KOPT-K1 (cell line): ENCODE results near the gene CLEC17A.
"Not testable (repeated sequence)": the region's sequence is repeated elsewhere in the genome, so short reads cannot be mapped to it uniquely, and the experiment has no call there.

ENCODE experiments used
- H3K27ac ChIP-seq: fragments of 200-600 bp; sonication (generic); 2 replicates; pipeline ENCODE4 v1.5.1; 2016; ENCODE audit warnings: antibody characterized with exemption, mild to moderate bottlenecking, low read depth, low read length; ENCODE audit not compliant: poor library complexity, severe bottlenecking
- H3K36me3 ChIP-seq: fragments of 200-600 bp; sonication (generic); 2 replicates; pipeline ENCODE4 v1.5.1; 2017; ENCODE audit warnings: antibody characterized with exemption, mild to moderate bottlenecking, low read length, moderate library complexity; ENCODE audit not compliant: insufficient read depth
- H3K9me3 ChIP-seq: fragments of 200-600 bp; sonication (generic); 2 replicates; pipeline ENCODE4 v1.5.1; 2017; ENCODE audit warnings: antibody characterized with exemption, low read length, mild to moderate bottlenecking; ENCODE audit not compliant: insufficient read depth, poor library complexity, severe bottlenecking

Gene CLEC17A

DNA sequence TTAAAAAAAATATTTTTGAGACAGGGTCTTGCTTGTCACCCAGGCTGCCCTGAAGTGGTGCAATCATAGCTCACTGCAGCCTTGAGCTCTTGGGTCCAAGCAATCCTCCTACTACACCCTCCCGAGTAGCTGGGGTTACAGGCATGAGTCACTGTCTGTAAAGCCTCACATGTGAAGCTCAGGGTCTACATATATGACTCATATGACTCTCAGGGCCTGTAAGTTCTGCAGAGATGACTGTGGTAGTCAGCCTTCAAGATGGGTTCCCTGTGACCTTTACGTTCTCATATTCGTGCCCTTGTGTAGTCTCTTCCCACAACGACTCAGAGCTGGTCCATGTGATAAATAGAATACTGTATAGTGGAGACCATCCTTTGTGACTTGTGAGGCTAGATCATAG lies 6.5 kb downstream of the CLEC17A start:
- not testable (repeated sequence) for H3K9me3 ChIP-seq, H3K27ac ChIP-seq, H3K36me3 ChIP-seq

DNA sequence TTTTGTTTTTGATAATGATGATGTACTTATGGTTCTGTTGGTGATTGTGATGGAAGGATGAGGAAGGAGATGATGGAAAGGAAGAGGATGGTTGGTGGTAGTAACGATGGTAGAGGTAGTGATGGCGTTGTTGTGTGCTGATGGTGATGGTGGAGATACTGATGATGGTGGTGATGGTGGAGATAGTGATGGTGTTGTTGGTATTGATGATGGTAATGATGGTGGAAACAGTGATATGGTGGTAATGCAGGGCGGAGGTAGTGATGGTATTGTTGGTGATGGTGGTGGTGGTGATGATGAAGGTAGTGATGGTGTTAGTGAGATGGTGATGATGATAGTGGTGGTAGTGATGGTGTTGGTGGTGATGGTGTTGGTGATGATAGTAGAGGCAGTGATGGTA lies 12.7 kb downstream of the CLEC17A start:
- Histone ChIP-seq H3K27ac (no peak overlapping the region), H3K9me3 (no peaks in the 10 kb centered on the region), H3K36me3 (no peaks in the 10 kb centered on the region)

DNA sequence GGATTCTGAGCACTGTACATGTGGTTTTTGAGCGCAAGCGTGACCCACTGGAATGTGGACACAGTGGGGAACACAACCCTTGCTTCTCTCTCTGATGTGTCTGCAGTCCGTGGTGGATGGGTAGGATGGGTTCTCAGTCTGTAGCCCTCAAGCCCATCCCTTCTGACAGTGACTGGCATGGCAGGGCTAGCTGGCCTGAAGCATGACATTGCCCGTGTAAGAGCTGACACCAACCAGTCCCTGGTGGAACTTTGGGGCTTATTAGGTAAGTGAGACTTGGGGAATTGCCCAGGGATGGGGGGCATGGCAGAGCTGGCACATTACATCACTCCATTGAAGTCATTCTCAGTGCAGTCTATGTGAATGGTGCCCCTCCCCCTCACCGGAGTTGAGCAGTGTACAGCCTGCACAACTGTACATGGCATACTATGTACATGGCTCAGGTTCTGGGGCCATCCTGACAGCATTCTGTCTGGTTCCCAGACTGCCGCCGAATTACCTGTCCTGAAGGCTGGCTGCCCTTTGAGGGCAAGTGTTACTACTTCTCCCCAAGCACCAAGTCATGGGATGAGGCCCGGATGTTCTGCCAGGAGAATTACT lies 16.8 kb downstream of the CLEC17A start:
- Histone ChIP-seq H3K36me3 (no peaks in the 10 kb centered on the region), H3K27ac (no peak overlapping the region), H3K9me3 (no peaks in the 10 kb centered on the region)

DNA sequence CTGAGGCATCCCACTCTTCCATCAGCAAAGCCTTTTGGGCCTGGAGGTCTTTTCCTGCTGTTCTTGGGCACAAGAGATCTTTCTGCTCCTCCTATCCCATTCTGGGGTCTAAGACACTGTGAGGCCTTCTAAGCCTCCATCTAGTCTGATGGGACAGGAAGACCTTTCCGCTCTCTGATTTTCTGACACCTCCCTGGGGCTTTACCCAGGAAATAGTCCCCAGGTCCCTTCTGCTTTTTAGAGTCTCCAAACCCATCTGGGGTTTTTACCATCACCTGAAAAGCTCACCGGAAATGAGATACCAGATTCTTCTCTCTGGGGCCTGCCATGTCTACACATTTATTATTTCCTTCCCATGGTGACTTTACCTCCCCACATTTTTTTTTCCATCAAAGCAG lies 21.1 kb downstream of the CLEC17A start:
- H3K36me3 ChIP-seq, result no peaks in the 10 kb centered on the region
- no peak overlapping the region for H3K27ac ChIP-seq
- H3K9me3 ChIP-seq, result no peaks in the 10 kb centered on the region

DNA sequence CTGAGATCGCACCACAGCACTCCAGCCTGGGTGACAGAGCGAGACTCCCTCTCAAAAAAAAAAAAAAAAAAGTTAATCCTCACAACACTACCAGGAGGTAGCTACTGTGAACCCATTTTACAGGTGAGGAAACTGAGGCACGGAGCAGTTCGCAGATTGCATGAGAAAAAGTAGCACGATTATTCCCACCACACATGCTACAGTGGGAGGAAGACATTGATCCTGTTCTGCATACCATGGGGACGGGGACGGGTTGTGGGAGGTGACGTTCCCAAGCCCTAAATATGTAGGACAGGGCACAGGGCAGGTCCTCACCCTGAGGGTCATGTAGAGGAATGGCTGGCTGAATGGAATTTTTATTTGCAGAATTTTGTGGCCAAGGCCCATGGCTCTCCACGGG lies 23.7 kb downstream of the CLEC17A start:
- H3K36me3 ChIP-seq, result no peaks in the 10 kb centered on the region
- H3K27ac ChIP-seq, result no peak overlapping the region
- no peaks in the 10 kb centered on the region for H3K9me3 ChIP-seq

DNA sequence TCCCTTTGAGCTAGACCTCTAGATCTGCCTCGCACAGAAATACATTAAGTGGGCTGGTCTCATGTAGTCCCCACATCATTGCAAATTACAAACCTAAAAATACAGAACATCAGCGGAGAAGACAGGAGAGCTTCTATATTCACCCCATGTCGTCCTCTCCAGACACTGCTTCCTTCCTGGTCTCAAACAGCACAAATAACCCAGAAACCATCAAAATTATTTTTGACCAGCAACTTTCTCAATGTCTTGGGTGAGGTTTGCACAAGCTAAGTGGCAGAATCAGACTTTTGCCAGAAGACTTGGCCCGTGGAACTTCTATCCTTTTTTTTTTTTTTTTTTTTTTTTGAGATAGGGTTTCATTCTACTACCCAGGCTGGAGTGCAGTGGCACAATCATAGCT lies 28.2 kb downstream of the CLEC17A start:
- no peaks in the 10 kb centered on the region for H3K9me3 ChIP-seq
- H3K36me3 ChIP-seq, result no peaks in the 10 kb centered on the region
- no peak overlapping the region for H3K27ac ChIP-seq

DNA sequence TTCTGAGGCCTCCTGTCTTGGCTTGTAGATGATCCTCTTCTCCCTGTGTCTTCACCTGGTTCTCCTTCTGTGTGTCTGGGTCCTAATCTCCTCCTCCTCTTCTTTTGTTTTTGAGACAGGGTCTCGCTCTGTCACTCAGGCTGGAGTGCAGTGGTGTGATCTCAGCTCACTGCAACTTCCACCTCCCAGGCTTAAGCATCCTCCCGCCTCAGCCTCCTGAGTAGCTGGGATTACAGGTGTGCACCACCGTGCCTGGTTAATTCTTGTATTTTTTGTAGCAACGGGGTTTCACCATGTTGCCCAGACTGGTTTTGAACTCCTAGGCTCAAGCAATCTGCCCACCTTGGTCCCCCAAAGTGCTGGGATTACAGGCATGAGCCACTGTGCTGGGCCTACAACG lies 29.4 kb downstream of the CLEC17A start:
- H3K27ac ChIP-seq, H3K36me3 ChIP-seq, H3K9me3 ChIP-seq: not testable (repeated sequence)

DNA sequence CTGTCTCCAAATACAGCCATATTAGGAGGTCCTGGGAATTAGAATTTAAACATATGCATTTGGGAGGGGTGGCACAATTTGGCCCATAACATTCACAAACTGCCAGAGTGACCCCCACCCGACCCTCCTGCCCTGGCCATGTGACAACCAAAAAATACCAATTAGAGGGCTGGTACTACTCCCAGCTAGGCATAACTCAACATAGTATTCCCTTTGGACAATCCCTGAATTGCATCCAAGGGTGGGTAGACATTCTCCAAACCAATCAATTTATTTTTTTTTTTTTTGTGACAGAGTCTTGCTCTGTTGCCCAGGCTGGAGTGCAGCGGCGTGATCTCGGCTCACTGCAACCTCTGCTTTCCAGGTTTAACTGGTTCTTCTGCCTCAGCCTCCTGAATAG lies 29.8 kb downstream of the CLEC17A start:
- no peaks in the 10 kb centered on the region for H3K36me3 ChIP-seq
- H3K9me3 ChIP-seq, result no peaks in the 10 kb centered on the region
- no peak overlapping the region for H3K27ac ChIP-seq

DNA sequence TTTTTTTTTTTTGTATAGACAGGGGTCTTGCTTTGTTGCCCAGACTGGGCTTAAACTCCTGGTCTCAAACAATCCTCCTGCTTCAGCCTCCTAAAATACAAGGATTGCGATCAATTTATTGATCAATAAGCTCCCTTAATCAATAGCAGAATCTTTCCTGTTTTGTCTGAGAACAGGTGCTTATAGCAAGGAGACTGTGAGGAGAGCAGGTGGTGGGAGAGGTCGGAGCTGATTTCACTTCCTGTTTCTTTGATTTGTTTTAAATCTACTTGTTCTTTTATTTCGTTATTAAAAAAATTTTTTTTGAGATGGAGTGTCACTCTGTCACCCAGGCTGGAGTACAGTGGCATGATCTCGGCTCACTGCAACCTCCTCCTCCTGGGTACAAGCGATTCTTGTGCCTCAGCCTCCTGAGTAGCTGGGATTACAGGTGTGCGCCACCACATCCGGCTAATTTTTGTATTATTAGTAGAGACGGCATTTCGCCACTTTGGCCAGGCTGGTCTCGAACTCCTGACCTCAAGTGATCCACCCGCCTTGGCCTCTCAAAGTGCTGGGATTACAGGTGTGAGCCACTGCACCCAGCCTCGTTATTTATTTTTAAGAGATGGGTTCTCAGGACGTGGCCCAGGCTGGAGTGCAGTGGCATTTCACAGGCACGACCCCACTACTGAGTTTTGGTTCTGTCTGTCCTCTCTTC lies 30.7 kb downstream of the CLEC17A start:
- not testable (repeated sequence) for H3K36me3 ChIP-seq, H3K27ac ChIP-seq, H3K9me3 ChIP-seq

DNA sequence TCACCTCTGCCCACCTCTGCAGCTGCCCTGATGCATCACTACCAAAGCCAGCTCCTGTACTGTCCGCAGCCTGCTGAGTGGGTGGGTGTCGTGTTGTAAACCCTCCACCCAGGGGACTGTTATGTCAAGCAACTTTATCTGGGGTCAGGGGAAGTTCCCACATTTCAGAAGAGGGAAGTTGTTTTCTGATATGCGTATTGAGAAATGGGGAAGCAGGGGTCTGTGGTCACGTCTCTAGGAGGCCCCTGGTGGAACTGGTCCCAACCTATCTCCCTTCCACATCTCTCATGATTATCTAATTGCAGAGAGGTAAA lies 31.2 kb downstream of the CLEC17A start:
- Histone ChIP-seq H3K36me3 (no peaks in the 10 kb centered on the region), H3K9me3 (peaks cover 10% of the 10 kb centered on the region), H3K27ac (no peak overlapping the region)

DNA sequence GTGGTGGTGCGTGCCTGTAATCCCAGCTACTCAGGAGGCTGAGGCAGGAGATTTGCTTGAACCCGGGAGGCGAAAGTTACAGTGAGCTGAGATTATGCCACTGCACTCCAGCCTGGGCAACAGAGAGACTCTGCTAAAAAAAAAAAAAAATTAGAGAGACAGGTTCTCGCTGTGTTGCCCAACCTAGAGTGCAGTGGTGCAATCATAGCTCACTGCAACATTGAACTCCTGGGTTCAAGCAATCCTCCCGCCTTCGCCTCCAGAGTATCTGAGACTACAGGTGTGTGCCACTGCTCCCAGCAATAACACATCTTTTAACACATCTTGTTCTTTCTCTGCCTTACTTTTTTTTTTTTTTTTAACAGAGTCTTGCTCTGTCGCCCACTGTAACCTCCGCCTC lies 32.7 kb downstream of the CLEC17A start:
- no peak overlapping the region for H3K27ac ChIP-seq
- peaks cover 21% of the 10 kb centered on the region for H3K9me3 ChIP-seq
- no peaks in the 10 kb centered on the region for H3K36me3 ChIP-seq

DNA sequence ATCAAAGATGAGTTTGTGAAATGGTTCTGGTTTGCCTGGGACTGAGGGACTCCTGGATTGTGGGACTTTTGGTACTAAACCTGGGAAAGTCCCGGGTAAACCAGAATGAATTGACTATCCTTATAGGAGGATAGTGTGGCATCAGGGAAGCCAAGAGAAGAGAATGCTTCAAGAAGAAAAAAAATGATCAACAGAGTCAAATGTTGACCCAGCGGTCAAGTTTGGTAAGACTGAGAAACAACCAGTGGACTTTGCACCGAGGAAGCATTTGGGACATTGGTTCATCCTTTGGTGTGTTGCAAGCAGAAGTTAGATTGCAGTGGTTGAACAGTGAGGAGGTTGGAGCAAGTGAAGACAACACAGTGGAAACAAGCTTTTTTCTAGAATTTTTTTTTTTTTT lies 33.5 kb downstream of the CLEC17A start:
- H3K9me3 ChIP-seq, result peaks cover 21% of the 10 kb centered on the region
- H3K27ac ChIP-seq, result no peak overlapping the region
- no peaks in the 10 kb centered on the region for H3K36me3 ChIP-seq

DNA sequence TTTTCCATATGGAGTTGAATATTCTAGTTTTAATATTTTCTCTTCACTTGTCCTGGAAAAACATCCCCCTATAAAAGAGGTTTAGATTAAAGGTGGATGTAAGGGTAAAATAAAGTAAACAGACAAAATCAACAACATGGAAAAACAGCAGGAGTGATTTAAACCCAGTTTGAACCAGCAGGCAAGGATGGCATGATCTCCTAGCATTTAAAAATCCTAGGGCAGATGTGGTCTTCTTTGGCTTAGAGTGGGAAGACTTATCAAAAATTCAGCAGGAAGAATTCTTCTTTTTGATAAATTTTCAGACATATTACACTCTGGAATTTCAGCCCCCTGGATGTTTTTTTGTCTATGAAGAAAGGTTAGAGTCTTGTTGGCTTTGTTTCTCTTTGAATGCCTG lies 36.5 kb downstream of the CLEC17A start:
- Histone ChIP-seq H3K27ac (no peak overlapping the region), H3K9me3 (peaks cover 21% of the 10 kb centered on the region), H3K36me3 (no peaks in the 10 kb centered on the region)

DNA sequence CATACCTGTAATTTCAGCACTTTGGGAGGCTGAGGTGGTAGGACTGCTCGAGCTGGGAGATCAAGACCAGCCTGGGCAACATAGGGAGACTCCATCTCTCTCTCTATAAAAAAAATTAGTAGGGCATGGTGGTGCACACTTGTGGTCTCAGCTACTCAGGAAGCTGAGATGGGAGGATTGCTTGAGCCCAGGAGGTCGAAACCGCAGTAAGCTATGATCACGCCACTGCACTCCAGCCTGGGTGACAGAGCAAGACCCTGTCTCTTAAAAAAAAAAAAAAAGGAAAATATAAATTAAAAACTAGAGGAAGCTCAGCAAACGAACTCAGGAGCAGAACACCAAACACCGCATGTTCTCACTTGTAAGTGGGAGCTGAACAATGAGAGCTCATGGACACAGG lies 41.6 kb downstream of the CLEC17A start:
- not testable (repeated sequence) for H3K9me3 ChIP-seq, H3K27ac ChIP-seq, H3K36me3 ChIP-seq

DNA sequence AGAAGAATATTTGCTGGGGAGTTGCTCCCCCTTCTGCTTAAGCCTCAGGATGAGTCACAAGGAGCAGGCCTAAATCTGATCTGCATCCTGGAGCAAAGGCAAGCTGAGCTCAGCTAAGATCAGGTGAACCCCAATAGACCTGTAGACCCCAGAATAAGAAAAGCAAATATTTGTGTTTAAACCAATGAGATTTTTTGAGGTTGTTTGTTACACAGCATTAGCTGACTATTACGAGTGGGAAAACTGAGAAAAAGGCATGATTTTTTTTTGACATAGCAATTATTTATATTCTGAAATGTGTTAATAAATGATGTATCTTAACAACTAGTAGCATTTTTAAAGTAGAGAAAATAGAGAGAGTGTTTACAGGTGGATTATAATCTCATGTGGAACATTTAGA lies 46.7 kb downstream of the CLEC17A start:
- Histone ChIP-seq H3K9me3 (peaks cover 9% of the 10 kb centered on the region), H3K36me3 (no peaks in the 10 kb centered on the region), H3K27ac (no peak overlapping the region)

DNA sequence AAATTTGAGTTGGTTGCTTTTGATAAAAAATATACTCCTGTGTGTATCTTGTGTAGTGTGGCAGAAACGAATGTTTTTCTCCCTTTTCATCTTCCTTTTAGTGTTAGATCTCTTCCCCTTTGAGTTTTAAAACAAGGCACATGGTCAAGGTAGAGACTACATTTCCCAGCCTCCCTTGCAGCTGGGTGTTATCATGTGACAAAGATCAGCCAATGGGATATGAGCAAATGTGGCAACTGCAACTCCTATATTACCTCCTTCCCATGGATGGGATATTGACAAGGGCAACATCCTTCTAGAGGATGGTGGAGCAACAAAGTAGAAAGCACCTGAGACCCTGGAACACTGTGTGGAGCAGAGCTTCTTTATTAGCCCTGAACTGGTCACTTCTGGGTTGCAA lies 49.4 kb downstream of the CLEC17A start:
- Histone ChIP-seq H3K36me3 (no peaks in the 10 kb centered on the region), H3K9me3 (peaks cover 13% of the 10 kb centered on the region), H3K27ac (no peak overlapping the region)
